HepG2 (cell line): ENCODE results near the gene SLC39A8. TPM values are rescaled to one million over a fixed set of nuclear protein-coding genes. Genes with fewer than 3 reads are reported as not detected.

Experiments used
- ADNP ChIP-seq: sonication (generic); formaldehyde crosslinking; IDR thresholded peaks from 2 replicates; pipeline ENCODE4 v1.4.0; 2020; ENCODE audit warnings: missing genetic modification reagents
- ARNTL ChIP-seq: sonication (generic); formaldehyde crosslinking; IDR thresholded peaks from 2 replicates; pipeline ENCODE4 v1.4.0; 2020; ENCODE audit warnings: mild to moderate bottlenecking, missing genetic modification reagents
- GABPA ChIP-seq, 2 experiments: IDR thresholded peaks; 2 replicates each; pipeline ENCODE4 v1.6.1; 2011 to 2016; ENCODE audit warnings: low read depth in 2 of 2, low read length in 1 of 2, missing biosample characterization in 1 of 2, missing genetic modification characterization in 1 of 2
- GATAD1 ChIP-seq: IDR thresholded peaks from 2 replicates; pipeline ENCODE4 v1.6.1; 2016; ENCODE audit warnings: missing genetic modification reagents, missing compliant biosample characterization
- MTERF4 ChIP-seq: sonication (generic); formaldehyde crosslinking; IDR thresholded peaks from 2 replicates; pipeline ENCODE4 v1.8.0; 2023; ENCODE audit warnings: mild to moderate bottlenecking, missing genetic modification reagents
- NFIB ChIP-seq: sonication (generic); formaldehyde crosslinking; IDR thresholded peaks from 2 replicates; pipeline ENCODE4 v1.9.0; 2021; ENCODE audit warnings: missing genetic modification reagents, mild to moderate bottlenecking, borderline replicate concordance
- NR2C2 ChIP-seq: sonication (generic); formaldehyde crosslinking; IDR thresholded peaks from 2 replicates; pipeline ENCODE4 v1.4.0; 2020; ENCODE audit warnings: missing genetic modification reagents, mild to moderate bottlenecking, moderate library complexity, borderline replicate concordance
- SMARCC2 ChIP-seq: fragments of 450-650 bp; IDR thresholded peaks from 2 replicates; pipeline ENCODE4 v1.6.1; 2017; ENCODE audit warnings: antibody characterized with exemption, mild to moderate bottlenecking
- ZNF318 ChIP-seq: sonication (generic); formaldehyde crosslinking; IDR thresholded peaks from 2 replicates; pipeline ENCODE4 v1.4.0; 2020; ENCODE audit warnings: mild to moderate bottlenecking, missing genetic modification reagents
- ZNF75D ChIP-seq: sonication (generic); formaldehyde crosslinking; IDR thresholded peaks from 2 replicates; pipeline ENCODE4 v1.8.1; 2023; ENCODE audit warnings: missing genetic modification reagents, mild to moderate bottlenecking, borderline replicate concordance
- polyA plus RNA-seq, 8 experiments: library from polyadenylated mRNA; depleted of rRNA in 3 of 8; stranded (reverse) in 7 of 8; unstranded in 1 of 8; fragments of >200 nt; fragmentation: Illumina TruSeq in 4 of 8; extraction: Trizol in 4 of 8; gene quantifications; 2 replicates each; pipeline versions ENCODE4 v1.2.1 to v1.2.3, GENCODE V29; 2011 to 2016; ENCODE audit warnings: low read depth in 4 of 8, missing spikeins in 1 of 8, mixed read lengths in 1 of 8; ENCODE audit not compliant: insufficient read depth in 1 of 8
- total RNA-seq, 5 experiments: library from RNA; depleted of rRNA; stranded (reverse); fragments of >200 nt; fragmentation: Illumina TruSeq; extraction: Trizol; gene quantifications; 2 replicates each; pipeline ENCODE4 v1.2.3, GENCODE V29; 2016; ENCODE audit warnings: low read depth in 1 of 5
- TF ChIP-seq, protein P1 (sequence below): sonication (generic); formaldehyde crosslinking; IDR thresholded peaks from 2 replicates; pipeline ENCODE4 v1.5.1; 2020; ENCODE audit warnings: mild to moderate bottlenecking, missing genetic modification reagents, borderline replicate concordance
- TF ChIP-seq, protein P2 (sequence below): sonication (generic); formaldehyde crosslinking; IDR thresholded peaks from 2 replicates; pipeline ENCODE4 v1.8.0; 2022; ENCODE audit warnings: mild to moderate bottlenecking, missing genetic modification reagents
- TF ChIP-seq, protein P3 (sequence below): sonication (generic); formaldehyde crosslinking; IDR thresholded peaks from 2 replicates; pipeline ENCODE4 v1.4.0; 2020; ENCODE audit warnings: missing genetic modification reagents
- TF ChIP-seq, protein P4 (sequence below): sonication (generic); formaldehyde crosslinking; conservative IDR thresholded peaks from 2 replicates; pipeline ENCODE4 v1.4.0; 2020; ENCODE audit warnings: missing genetic modification reagents

Gene SLC39A8
- total and polyA plus RNA-seq, 2 of the 13 experiments (the other 11 are each of a cell fraction or from before 2014, with no cell fraction given), result 0.22 to 0.38 TPM

GRCh38 chr4:102344520-102344953 is 745 bp downstream of the SLC39A8 start (continued):
- TF ChIP-seq ZNF318 (CRISPR knock-in tag) (no peak), ARNTL (CRISPR knock-in tag) (no peak), SMARCC2 (no peak), NFIB (CRISPR knock-in tag) (no peak), GATAD1 (no peak), MTERF4 (CRISPR knock-in tag) (no peak), NR2C2 (CRISPR knock-in tag) (no peak), GABPA (IDR thresholded peaks at IDR 0.05; ENCODE audit: low read depth, low read length) (no peak), GABPA (CRISPR knock-in tag; IDR thresholded peaks at IDR 0.05; ENCODE audit: low read depth) (no peak), ZNF75D (no peak), ADNP (CRISPR knock-in tag) (no peak)
- TF ChIP-seq, protein P1, sequence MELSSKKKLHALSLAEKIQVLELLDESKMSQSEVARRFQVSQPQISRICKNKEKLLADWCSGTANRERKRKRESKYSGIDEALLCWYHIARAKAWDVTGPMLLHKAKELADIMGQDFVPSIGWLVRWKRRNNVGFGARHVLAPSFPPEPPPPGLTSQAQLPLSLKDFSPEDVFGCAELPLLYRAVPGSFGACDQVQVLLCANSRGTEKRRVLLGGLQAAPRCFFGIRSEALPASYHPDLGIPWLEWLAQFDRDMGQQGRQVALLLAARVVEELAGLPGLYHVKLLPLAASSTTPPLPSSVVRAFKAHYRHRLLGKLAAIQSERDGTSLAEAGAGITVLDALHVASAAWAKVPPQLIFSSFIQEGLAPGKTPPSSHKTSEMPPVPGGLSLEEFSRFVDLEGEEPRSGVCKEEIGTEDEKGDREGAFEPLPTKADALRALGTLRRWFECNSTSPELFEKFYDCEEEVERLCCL (CRISPR knock-in tag), result no peak
- TF ChIP-seq, protein P2, sequence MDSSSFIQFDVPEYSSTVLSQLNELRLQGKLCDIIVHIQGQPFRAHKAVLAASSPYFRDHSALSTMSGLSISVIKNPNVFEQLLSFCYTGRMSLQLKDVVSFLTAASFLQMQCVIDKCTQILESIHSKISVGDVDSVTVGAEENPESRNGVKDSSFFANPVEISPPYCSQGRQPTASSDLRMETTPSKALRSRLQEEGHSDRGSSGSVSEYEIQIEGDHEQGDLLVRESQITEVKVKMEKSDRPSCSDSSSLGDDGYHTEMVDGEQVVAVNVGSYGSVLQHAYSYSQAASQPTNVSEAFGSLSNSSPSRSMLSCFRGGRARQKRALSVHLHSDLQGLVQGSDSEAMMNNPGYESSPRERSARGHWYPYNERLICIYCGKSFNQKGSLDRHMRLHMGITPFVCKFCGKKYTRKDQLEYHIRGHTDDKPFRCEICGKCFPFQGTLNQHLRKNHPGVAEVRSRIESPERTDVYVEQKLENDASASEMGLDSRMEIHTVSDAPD (CRISPR knock-in tag), result no peak
- TF ChIP-seq, protein P3, sequence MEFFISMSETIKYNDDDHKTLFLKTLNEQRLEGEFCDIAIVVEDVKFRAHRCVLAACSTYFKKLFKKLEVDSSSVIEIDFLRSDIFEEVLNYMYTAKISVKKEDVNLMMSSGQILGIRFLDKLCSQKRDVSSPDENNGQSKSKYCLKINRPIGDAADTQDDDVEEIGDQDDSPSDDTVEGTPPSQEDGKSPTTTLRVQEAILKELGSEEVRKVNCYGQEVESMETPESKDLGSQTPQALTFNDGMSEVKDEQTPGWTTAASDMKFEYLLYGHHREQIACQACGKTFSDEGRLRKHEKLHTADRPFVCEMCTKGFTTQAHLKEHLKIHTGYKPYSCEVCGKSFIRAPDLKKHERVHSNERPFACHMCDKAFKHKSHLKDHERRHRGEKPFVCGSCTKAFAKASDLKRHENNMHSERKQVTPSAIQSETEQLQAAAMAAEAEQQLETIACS (CRISPR knock-in tag), result peak; percentile 55; the same call in 1 of the 2 replicates
- TF ChIP-seq, protein P4, sequence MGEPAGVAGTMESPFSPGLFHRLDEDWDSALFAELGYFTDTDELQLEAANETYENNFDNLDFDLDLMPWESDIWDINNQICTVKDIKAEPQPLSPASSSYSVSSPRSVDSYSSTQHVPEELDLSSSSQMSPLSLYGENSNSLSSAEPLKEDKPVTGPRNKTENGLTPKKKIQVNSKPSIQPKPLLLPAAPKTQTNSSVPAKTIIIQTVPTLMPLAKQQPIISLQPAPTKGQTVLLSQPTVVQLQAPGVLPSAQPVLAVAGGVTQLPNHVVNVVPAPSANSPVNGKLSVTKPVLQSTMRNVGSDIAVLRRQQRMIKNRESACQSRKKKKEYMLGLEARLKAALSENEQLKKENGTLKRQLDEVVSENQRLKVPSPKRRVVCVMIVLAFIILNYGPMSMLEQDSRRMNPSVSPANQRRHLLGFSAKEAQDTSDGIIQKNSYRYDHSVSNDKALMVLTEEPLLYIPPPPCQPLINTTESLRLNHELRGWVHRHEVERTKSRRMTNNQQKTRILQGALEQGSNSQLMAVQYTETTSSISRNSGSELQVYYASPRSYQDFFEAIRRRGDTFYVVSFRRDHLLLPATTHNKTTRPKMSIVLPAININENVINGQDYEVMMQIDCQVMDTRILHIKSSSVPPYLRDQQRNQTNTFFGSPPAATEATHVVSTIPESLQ (CRISPR knock-in tag), result no peak
